GM21367 (cell line): ENCODE data around the gene BARX2.

Experiments
- ATAC-seq: cut with Tn5 transposase; IDR thresholded peaks from one replicate; pipeline ENCODE4 v1.9.1; 2021; ENCODE audit not compliant: unreplicated experiment

The BARX2 gene

DNA sequence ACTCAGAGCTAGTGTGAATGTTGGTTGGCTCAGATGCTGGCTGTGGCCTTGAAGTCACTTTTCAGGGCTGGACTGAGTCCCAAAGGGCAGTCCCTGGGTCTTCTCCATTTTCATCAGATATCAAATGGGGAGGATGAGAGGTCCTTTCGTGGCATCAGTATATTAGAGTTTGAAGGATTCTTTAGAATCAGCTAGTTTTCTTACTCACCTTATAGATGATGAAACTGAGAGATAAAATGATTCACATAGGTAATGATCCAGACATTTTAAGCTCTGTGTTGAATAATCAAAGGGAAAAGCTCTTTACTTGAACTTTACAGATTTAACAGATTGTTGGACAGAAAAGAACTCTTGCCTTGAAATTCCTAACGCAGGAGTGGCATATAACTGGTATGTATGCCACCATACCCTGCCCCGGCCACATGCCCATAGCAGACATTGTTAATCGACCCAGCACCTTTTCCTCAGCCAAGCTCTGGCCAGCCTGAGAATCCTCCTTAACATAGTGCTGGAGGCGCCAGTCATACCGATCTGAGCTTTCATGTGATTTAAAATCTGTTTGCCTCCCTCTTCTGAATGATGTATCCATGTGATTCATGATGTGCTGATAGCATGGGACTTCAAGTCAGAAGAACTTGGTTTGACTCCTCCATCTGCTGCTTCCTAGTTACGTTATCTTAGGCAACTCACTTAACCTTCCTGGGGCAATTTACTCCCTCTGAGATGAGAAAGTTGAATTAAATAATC lies 60.0 kb downstream of the BARX2 start:
- no peak for ATAC-seq

DNA sequence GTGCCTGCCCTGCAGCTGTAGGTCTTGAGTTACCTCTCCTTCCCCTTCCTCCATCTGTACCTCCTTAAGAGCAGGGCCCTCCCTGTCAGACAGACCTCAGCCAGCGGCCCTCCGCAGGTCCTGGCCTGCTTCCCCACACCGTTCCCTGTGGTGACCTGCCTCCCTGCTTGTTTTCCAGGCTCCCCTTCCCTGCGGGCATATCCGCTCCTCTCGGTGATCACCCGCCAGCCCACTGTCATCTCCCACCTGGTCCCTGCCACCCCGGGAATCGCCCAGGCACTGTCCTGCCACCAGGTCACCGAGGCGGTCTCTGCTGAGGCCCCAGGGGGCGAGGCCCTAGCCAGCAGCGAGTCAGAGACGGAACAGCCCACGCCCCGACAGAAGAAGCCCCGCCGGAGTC lies 60.9 kb downstream of the BARX2 start:
- no peak for ATAC-seq

DNA sequence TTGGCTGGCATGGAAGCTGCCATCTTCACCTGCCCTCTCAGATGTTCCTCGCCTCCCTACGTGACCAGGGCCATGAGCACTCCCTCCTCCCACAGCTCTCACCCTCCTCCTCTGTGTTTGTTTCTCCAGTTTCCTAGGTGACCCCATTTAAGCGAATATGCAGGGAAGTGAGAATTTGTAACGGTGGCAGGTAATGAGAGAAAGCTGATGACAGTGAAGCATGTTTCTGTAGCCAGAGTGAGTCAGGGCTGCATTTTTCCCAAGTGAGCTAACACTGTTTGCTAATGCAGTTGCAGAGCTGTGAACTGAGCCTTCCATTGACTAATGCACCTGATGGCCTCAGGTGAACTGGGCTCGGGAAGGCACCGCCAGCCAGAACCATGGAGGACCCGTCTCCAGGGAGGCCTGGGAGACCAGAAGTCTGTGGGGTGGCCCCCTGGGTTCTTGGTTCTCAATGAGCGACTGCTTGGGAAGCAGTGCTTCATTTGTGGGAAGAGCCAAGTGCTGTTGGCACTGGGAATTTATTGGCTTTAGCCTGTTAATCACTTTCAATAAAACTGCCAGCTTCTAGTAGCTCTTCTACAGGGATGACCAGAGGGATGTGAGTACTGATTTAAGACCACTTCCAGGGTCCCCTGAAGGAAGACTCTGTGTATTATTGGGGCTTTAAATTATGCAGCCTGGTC lies 64.5 kb downstream of the BARX2 start:
- ATAC-seq: no peak

DNA sequence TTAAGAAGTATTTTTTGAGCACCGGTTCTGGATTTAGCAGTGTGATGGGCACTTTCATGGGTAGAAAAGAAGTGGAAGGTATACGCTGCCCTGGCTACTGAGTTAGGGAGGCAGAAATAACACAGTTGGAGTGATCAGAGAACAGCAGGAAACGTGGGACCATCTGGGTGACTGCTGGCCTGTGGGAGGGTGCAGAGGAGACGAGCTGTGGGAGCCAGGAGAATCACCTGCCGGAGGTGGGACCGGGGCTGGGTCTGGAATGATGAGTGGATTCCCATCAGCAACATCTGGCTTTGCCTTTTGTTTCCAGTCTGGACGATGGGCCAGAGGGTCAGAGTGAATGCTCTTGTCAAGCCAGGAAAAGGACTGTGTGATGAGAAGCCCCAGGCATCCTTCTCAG lies 66.5 kb downstream of the BARX2 start:
- no peak for ATAC-seq

DNA sequence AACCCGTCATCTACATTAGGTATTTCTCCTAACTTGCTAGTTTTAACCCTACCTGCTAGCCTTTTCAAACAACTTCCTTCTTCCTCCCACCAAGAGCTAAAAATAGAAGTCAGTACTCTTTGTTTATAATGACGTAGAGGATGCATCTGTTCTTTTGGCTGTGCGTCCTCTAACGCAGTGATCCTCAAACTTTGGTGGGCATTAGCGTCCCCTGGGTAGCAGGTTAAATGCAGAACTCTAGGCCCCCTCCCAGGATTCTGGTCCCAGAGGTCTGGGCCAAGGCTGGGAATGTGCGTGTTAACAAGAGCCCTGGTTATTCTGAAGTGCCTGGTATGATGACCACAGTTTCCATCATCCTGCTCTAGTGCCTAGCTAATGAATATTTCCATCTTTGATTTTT lies 67.6 kb downstream of the BARX2 start:
- no peak for ATAC-seq

DNA sequence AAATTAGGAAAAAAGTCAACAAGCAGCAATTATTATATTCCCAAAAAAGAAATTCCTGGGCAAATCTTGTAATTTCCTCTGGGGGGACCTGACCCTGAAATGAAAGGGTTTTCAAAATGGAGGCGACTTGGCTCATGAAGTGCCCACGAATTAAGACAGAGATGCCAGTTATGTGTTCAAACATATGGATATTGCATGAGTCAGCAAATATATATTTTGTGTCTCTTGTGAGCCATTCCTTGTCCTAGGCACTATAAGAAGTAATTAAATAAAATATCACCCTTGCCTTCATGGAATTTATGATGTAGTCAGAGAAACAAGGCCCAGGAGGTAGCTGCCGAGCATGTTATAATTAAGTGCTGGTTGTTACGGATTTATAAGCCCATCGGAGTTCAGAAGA lies 68.6 kb downstream of the BARX2 start:
- no peak for ATAC-seq

DNA sequence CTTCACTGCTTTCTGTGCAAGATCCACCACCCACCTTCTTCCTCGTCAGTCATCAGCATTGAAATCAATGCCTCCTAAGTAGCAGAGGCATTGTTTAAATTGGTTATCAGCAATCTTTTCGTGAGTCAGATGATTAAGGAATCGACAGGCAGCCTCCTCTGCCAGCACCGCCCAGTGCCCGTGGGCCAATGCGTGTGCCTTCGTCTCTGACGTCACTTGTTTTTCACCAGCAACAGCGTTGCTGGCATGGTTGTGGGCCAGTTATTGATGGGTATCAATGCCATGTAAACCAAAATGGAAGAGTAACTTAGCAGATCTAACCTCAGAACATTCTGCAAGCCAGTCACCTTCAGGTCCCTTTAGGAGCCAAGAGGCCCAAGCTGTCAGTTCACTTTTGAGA lies 69.6 kb downstream of the BARX2 start:
- no peak for ATAC-seq

DNA sequence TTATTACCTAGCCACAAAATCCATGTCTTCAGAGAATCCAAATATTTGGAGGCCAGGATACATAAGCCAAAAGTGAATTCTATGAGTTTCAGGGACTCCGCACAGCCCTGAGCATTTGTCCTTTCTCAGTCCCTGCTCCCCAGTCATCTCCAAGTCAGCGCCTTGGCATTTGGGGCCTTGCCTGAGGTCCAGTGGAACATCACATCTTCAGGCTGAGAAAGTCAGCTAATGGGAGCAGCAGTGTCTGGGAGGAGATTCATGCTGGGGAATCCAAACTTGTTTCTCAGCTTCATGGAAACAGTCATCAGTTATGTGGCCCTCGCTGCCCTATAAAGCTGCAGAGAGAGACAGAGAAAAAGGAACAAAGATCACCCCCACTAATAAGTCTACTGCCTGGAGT lies 70.9 kb downstream of the BARX2 start:
- ATAC-seq: no peak

DNA sequence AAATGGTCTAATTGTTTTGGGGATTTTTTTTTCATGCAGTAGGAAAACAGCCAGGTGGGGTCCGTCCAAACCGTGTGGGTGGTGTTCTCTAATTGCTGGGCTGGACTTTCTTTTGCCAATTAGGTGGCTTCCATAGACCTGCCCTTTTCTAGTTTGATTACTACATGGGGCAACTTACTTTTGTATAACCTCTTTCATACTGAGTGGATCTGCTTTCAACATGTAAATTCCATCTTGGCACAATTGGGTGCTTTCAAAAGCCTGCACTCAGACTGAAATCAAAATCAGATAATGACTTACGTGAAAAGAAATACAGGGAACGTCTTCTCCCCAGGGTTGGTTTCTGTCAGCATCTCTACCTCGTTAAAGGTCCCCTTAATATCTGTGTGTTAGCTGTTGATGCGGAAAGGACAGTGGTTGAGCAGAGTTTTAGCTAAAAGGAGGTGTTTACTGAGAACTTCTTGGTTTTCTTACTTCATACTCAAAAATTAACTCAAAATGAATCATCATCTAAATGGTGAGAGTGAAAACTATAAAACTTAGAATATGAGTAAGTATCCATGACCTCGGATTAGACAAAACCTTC lies 72.1 kb downstream of the BARX2 start:
- ATAC-seq: no peak

DNA sequence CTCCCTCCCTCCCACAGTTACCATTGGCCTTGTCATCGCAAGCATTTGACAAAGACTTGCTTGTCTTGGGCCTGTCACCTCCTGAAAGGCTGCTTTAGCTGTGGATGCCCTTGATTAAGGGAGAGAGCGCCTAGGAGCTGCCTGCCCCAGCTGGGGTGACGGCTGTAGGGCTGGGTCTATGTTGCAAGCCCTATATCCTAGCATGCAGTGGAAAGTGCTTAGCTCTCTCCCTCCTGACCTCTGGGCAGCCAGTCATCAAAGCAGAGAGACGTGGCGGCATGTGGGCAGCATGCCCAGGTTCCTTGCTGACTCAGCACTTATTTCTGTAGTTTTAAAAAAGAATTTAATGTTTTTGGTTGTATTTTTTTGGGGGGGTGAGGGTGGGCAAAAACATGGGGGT lies 75.9 kb downstream of the BARX2 start:
- ATAC-seq: no peak

DNA sequence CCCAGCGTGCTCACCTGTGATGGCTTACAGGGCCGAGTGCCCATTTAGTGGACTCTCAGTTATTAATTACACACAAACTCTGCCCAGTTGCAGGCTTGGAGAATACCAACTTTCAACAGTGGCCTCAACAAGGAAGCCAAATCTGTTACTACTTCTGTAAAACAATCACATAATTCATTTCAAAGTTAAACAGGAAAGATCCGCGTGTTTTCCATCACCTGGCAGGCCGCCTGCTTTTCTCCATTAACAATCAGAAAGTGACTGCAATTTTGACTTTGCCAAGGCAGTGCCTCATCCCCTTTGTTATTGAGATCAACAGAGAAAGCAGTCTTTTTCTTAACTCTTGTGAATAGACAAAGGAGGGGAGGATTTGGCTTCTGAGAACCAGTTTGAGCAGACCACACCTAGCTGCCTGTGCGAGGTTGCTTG lies 77.7 kb downstream of the BARX2 start:
- ATAC-seq: no peak

DNA sequence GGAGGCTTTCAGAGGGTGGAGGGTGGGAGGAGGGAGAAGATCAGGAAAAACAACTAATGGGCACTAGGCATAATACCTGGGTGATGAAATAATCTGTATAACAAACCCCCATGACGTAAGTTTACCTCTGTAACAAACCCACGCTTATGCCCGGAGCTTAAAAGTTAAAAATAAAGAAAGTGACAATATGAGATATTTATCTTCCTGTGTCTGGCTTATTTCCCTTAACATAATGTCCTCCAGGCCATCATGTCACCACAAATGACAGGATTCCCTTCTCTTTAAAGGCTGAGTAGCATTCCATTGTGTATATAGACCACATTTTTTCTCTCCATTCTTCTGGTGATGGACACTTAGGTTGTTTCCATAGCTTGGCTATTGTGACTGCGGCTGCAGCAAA lies 79.5 kb downstream of the BARX2 start:
- no peak for ATAC-seq

DNA sequence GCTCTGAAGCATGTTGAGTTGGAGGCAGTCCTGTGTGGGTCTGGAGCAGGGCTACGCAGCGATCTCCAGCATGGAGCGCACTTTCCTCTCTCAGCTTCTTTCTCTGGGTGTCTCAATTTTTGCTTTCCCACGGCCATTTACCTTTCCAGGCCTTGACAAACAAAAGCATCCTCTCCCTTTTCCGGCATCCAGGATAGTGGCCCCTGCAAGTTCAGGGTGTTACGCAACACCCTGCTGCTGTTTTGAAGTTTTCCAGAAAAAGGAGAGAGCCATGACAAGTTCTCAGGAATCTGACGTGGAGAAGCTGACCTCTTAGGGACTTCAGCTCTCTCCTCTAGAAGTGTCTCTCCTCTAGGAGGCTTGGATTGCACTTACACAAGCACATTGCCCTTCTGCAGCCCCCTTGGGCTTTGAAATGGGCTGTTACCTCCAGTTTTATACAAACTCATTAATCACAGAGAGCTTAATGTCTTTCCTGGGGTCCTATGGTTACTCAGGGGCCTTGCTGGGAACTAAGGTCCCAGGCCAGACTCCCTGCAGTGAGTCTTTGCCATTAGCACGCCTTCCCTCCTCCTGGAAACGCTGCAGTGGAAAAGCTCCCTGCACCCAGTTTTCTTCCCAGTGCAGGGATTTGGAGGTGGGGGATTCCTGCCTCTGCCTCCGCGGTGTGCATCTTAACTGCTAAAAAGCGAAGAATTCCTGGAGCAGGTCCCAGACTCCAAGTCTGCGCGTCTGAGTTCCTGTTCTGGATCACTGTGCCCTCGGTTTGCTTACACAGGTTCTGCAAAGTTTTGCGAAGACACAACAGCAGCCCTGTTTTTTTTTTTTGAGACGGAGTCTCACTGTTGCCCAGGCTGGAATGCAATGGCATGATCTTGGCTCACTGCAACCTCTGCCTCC lies 80.4 kb downstream of the BARX2 start:
- ATAC-seq: no peak

DNA sequence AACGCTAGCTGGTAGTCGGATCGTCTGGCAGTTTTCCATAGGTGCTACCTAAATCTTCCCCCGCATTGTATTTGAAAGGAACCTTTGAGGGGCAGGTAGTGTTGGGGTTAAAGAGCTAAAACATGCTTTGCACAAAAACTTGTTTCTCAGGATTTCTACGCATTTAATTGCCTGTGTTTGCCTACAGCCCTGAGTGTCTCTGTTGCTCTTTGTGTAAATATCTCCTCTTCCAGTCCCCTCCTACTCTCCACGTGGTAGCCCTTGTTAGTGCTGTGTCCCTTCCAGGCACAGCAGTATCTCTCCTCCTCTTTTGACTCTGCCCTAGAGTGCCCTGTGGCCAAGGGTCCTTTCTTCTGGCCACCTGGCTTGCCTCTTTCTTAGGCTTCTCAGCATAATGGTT lies 81.7 kb downstream of the BARX2 start:
- ATAC-seq: no peak

DNA sequence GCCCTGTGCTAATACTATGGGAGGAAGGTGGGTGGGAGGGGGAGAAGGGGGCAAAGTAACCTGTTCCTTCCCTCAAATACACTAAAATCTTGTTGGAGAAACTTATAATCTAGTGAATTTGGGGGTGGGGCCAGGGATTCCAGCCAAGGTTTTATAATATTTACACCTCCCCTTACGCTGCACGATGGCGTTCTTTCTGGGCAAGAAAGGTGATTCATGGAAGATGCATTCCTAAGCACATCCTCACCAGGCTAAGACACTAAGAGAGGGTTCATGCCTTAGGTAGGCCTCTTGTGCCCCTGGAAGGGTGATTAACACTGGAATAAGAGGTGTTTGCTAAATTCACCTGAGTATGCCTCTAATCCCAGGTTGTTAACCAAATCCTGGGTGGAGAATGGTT lies 82.6 kb downstream of the BARX2 start:
- no peak for ATAC-seq

DNA sequence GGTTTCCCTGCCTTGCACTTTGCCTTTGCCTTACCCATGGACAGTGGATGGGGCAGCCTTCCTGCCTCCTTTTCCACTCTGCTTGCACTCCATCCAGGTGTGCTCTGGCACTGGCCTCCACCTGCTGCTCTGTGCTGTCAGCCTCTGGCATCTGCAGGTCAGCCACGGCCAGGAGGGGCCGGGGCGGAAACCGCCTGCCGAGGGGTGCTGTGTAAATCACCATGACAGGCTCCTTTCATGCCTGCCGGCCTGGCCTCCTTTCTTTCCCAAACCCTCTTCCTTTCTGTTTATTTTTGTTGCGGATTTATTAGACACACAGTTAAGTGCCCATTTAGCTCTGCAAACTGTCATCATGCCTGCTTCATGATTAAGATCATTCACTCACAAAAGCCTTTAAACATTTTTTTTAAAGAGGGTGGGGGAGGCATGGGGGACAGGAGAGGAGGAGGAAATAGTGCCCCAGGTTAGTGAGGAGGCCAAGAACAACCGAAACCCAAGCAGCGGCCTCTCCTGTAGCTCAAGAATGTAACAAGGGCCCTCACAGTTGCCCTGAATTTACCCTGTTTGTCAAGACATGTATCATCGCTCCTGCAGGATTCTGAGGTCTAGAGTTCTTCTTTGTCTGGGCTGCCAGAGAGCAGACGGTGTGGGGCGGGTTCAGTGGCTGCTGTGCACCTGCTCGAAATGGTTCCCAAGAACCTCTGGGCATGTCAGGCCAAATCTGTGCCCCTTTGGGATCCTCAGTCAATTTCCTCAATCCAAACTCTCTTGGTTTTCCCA lies 83.3 kb downstream of the BARX2 start:
- ATAC-seq: no peak

DNA sequence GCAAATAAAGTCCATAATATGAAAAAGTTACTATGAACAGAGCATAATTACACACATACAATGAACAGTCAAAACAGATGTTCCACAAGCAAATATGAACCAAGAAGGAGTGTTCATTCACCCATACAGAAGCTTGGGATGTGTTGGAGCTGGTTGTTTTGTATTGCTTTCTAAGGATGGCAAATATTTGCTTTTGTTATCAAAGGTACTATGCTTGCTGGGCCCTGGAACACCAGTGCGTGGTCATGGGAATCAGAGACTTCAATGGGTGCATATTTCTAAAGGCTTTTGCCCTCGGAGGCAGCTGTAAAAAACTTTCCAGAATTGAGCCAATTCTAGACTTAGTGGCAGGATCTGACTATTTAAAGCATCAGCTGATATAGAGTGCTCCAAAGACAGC lies 85.1 kb downstream of the BARX2 start:
- no peak for ATAC-seq

DNA sequence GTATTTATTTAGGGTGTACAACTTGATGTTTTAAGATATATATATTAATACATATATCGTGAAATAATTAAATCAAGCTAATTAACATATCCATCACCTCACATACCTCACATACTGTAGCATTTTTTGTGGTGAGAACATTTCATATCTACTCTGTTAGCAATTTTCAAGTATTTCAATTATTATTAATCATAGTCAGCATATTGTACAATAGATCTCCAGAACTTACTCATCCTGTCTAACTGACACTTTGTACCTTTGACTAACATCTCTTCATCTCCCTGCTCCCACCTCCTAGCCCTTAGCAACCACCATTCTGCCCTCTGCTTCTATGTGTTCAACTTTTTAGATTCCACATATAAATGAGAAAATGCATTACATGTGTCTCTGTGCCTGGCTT lies 108.4 kb downstream of the BARX2 start:
- no peak for ATAC-seq

DNA sequence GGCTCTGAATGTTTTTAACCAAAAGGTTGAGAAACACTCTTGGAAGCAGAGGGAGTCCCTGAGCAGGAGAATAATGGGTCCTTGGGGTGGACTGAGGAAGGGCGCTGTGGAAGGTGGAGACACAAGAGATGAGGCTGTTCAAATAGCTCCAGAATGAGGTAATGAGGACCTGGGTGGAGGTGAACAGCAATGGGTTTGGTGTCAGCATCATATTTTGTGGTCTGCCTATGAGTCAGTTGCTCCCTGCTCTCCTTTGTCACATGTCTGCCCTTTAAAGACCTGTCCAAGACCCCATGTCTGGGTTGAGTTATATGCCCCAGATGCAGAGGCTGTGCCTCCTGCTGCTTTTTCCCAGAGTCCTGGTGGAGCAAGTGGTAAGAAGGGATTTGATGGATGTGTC lies 113.6 kb downstream of the BARX2 start:
- ATAC-seq: no peak

DNA sequence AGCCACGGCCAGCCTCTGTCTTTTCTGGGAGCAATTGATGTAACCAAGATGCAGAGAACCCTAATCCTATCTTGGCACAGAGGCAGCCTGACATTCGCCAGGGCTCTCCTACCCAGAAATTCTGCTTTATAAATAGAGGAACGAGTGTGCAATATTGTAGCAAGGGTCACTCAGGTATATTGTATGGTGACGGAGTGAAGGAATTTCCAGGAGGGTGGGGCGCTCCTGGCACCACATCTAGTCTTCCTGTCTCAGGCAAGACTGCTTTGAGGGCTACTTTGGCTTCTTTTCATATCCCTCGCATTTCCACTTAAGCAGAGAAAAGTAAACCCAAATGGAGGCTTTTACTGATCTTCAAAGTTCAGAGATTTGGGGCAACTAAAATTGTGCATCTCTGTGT lies 114.4 kb downstream of the BARX2 start:
- ATAC-seq: no peak

DNA sequence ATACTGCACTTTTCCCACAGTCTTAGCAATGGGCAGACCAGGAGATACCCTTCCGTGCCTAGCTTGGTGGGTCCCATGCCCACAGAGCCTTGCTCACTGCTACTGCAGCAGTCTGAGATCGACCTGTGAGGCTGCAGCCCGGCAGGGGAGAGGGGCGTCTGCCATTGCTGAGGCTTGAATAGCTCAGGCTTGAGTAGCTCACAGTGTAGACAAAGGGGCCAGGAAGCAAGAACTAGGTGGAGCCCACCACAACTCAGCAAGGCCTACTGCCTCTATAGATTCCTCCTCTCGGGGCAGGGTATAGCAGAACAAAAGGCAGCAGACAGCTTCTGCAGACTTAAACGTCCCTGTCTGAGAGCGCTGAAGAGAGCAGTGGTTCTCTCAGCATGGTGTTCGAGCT lies 118.1 kb downstream of the BARX2 start:
- no peak for ATAC-seq
